Tibial nerve (tissue), 4 donors: ENCODE data around the gene EFR3B.

Experiments used
- EP300 ChIP-seq, 2 donors: sonication (generic); formaldehyde crosslinking; IDR thresholded peaks; one replicate each; pipeline ENCODE4 v1.6.1; 2017; ENCODE audit warnings: antibody characterized with exemption in 2 of 2, mild to moderate bottlenecking in 1 of 2
- POLR2A ChIP-seq, 2 donors: fragments of 450-650 bp; IDR thresholded peaks; one replicate each; pipeline ENCODE4 v1.6.1; 2017; ENCODE audit warnings: antibody characterized with exemption in 2 of 2, mild to moderate bottlenecking in 2 of 2, moderate library complexity in 2 of 2
- TF ChIP-seq, protein P1 (sequence below), 5 experiments: fragments of 200-600 bp in 3 of 5; fragments of 450-650 bp in 2 of 5; sonication (generic) in 3 of 5; IDR thresholded peaks; one replicate each; pipeline ENCODE4 v1.5.1; 2016 to 2019; ENCODE audit warnings: antibody characterized with exemption in 5 of 5, mild to moderate bottlenecking in 3 of 5, moderate library complexity in 2 of 5

- TF ChIP-seq POLR2A (IDR thresholded peaks at IDR 0.05), result no peak
- TF ChIP-seq, protein P1, sequence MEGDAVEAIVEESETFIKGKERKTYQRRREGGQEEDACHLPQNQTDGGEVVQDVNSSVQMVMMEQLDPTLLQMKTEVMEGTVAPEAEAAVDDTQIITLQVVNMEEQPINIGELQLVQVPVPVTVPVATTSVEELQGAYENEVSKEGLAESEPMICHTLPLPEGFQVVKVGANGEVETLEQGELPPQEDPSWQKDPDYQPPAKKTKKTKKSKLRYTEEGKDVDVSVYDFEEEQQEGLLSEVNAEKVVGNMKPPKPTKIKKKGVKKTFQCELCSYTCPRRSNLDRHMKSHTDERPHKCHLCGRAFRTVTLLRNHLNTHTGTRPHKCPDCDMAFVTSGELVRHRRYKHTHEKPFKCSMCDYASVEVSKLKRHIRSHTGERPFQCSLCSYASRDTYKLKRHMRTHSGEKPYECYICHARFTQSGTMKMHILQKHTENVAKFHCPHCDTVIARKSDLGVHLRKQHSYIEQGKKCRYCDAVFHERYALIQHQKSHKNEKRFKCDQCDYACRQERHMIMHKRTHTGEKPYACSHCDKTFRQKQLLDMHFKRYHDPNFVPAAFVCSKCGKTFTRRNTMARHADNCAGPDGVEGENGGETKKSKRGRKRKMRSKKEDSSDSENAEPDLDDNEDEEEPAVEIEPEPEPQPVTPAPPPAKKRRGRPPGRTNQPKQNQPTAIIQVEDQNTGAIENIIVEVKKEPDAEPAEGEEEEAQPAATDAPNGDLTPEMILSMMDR (IDR thresholded peaks at IDR 0.05), result no peak
- TF ChIP-seq EP300 (IDR thresholded peaks at IDR 0.05), result no peak
These were observed 131.8 kb downstream of the EFR3B start for GRCh38 chr2:25173719-25174118.
